Measurements from ENCODE around the gene HCFC1R1.

DNA sequence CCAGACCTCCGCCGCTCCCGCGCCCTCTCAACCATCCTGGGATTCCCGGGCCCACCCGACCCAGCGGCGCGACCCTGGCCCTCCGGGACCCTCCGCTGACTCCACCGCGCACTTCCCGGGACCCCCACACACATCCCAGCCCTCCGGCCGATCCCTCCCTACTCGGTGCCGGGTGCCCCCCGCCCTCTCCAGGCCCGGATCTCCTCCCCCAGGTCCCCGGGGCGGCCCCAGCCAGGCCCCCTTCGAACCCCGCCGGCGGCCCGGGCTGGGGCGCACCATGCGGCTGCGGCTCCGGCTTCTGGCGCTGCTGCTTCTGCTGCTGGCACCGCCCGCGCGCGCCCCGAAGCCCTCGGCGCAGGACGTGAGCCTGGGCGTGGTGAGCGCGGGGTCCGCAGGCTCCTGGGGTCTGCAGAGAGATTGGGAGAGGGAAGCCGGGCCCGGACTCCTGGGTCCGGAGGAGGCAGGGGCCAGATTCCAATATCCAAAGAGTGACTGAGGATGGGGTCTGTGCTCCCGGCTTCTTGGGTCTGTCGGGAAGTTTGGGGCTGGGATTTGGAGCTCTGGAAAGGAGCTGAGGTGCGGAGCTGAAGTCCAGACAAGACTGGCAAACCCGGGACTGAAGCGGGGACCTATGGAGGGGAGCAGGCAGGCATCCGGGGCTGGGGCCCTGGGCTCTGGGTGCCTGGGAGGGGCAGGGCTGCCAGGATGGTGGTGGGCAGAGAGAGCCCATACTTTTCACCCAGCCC, 23.1 kb upstream of the HCFC1R1 start:
- TF ChIP-seq, protein P1, sequence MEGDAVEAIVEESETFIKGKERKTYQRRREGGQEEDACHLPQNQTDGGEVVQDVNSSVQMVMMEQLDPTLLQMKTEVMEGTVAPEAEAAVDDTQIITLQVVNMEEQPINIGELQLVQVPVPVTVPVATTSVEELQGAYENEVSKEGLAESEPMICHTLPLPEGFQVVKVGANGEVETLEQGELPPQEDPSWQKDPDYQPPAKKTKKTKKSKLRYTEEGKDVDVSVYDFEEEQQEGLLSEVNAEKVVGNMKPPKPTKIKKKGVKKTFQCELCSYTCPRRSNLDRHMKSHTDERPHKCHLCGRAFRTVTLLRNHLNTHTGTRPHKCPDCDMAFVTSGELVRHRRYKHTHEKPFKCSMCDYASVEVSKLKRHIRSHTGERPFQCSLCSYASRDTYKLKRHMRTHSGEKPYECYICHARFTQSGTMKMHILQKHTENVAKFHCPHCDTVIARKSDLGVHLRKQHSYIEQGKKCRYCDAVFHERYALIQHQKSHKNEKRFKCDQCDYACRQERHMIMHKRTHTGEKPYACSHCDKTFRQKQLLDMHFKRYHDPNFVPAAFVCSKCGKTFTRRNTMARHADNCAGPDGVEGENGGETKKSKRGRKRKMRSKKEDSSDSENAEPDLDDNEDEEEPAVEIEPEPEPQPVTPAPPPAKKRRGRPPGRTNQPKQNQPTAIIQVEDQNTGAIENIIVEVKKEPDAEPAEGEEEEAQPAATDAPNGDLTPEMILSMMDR (IDR thresholded peaks at IDR 0.05): no peak
- TF ChIP-seq EP300 (IDR thresholded peaks at IDR 0.05) (no peak), POLR2A (IDR thresholded peaks at IDR 0.05) (no peak), POLR2AphosphoS5 (IDR thresholded peaks at IDR 0.05) (no peak)

Data from sigmoid colon (tissue), 4 donors.